Neural cell (in vitro differentiated cells): ENCODE measurements around the gene BMP3.

Experiments used
- CTCF ChIP-seq: fragments of 450-650 bp; IDR thresholded peaks from 2 replicates; pipeline ENCODE4 v1.5.1; 2014; ENCODE audit warnings: antibody characterized with exemption, mild to moderate bottlenecking, moderate library complexity; ENCODE audit not compliant: poor library complexity, severe bottlenecking
- EP300 ChIP-seq: fragments of 450-650 bp; conservative IDR thresholded peaks from 2 replicates; pipeline ENCODE4 v1.6.1; 2014; ENCODE audit warnings: antibody characterized with exemption, mild to moderate bottlenecking, moderate library complexity; ENCODE audit not compliant: poor library complexity, severe bottlenecking
- EZH2 ChIP-seq: fragments of 200-600, 300-800 bp; shearing (Covaris generic), sonication (generic); IDR thresholded peaks from 2 replicates; pipeline ENCODE4 v1.6.1; 2014; ENCODE audit warnings: antibody characterized with exemption, low read length, borderline replicate concordance, mild to moderate bottlenecking; ENCODE audit not compliant: insufficient read depth, poor library complexity, severe bottlenecking
- MXI1 ChIP-seq: fragments of 450-650 bp; conservative IDR thresholded peaks from 2 replicates; pipeline ENCODE4 v1.6.1; 2014; ENCODE audit warnings: antibody characterized with exemption, mild to moderate bottlenecking; ENCODE audit not compliant: poor library complexity, severe bottlenecking
- POLR2AphosphoS5 ChIP-seq: IDR thresholded peaks from 2 replicates; pipeline ENCODE4 v1.6.1; 2012
- RAD21 ChIP-seq: fragments of 450-650 bp; conservative IDR thresholded peaks from 2 replicates; pipeline ENCODE4 v1.6.1; 2014; ENCODE audit warnings: antibody characterized with exemption, mild to moderate bottlenecking, moderate library complexity
- REST ChIP-seq: IDR thresholded peaks from 2 replicates; pipeline ENCODE4 v1.6.1; 2012; ENCODE audit warnings: borderline replicate concordance
- SMC3 ChIP-seq: fragments of 450-650 bp; conservative IDR thresholded peaks from 2 replicates; pipeline ENCODE4 v1.6.1; 2014; ENCODE audit warnings: antibody characterized with exemption, mild to moderate bottlenecking, moderate library complexity; ENCODE audit not compliant: poor library complexity
- TAF1 ChIP-seq: IDR thresholded peaks from 2 replicates; pipeline ENCODE4 v1.6.1; 2012; ENCODE audit warnings: low read depth

GRCh38 chr4:81071013-81071412 lies 40.5 kb downstream of the BMP3 start:
- TF ChIP-seq TAF1 (no peak), CTCF (no peak), EZH2 (no peak), EP300 (no peak), POLR2AphosphoS5 (no peak), SMC3 (no peak), RAD21 (no peak), REST (no peak), MXI1 (no peak)
